GM18909 (cell line): ENCODE data around the gene KRTAP10-3.
"Not testable (repeated sequence)": the region's sequence is repeated elsewhere in the genome, so short reads cannot be mapped to it uniquely, and the experiment has no call there.

Experiments
- ATAC-seq: cut with Tn5 transposase; IDR thresholded peaks from one replicate; pipeline ENCODE4 v1.9.1; 2021; ENCODE audit warnings: mild to moderate bottlenecking; ENCODE audit not compliant: unreplicated experiment, poor library complexity

KRTAP10-3 gene, protein sequence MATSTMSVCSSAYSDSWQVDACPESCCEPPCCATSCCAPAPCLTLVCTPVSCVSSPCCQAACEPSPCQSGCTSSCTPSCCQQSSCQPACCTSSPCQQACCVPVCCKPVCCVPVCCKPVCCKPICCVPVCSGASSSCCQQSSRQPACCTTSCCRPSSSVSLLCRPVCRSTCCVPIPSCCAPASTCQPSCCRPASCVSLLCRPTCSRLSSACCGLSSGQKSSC

DNA sequence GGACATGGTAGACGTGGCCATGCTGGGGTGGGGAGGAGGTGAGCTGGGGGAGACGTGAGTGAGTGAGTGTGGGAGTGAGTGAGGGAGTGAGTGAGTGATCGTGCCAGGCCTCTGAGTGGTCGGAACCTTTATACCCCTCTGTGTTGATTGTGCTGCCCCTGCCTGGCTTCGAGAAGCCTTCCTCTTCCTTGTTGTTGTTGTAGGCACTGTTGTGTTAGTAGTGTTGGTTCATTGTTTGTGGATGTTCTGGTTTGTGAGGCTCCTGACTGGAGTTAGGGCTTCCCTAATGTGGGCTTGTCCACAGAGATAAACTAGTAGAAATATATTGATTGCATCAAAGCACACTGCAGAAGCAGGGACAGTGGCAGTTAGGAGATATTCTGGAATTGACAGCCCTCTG lies at the start of gene KRTAP10-3:
KRTAP10-3 (minus strand) TSS at position 101 of the 400 bp plus-strand sequence; CDS start at position 21, 80 bp downstream.
- ATAC-seq: no peak

DNA sequence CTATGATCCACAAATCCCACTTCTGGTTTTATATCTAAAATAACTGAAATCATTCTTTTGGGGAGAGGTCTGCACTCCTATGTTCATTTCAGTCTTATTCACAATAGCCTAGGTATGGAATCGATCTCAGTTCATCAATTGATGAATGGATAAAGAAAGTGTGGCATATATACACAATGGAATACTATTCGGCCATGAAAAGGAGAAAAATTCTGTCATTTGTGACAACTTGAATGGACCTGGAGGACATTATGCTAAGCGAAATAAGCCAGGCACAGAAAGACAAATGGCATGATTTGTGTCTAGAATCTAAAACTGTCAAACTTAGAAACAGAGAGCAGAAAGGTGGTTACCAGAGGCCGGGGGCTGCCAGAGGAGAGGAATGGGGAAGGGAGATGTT lies 47.9 kb upstream of the KRTAP10-3 start:
- ATAC-seq: no peak

DNA sequence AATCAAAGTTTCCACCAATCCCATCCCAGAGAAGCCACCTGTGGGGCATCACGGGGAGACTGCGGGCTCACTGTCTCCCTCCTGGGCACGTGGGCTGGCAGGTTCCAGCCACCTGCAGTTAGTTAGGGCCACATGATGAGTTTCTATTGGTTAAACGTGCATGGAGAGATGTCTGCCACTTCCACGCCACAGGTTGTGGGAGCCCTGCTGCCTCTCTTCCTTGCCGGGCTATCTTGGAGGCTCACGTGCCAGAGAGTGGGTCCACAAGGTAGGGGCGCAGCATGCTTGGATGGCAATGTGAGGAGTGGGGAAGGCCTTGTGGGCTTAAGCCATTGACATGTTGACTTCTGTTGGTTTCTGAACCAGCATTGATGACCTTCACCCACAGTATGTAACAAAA lies 45.3 kb upstream of the KRTAP10-3 start:
- no peak for ATAC-seq

DNA sequence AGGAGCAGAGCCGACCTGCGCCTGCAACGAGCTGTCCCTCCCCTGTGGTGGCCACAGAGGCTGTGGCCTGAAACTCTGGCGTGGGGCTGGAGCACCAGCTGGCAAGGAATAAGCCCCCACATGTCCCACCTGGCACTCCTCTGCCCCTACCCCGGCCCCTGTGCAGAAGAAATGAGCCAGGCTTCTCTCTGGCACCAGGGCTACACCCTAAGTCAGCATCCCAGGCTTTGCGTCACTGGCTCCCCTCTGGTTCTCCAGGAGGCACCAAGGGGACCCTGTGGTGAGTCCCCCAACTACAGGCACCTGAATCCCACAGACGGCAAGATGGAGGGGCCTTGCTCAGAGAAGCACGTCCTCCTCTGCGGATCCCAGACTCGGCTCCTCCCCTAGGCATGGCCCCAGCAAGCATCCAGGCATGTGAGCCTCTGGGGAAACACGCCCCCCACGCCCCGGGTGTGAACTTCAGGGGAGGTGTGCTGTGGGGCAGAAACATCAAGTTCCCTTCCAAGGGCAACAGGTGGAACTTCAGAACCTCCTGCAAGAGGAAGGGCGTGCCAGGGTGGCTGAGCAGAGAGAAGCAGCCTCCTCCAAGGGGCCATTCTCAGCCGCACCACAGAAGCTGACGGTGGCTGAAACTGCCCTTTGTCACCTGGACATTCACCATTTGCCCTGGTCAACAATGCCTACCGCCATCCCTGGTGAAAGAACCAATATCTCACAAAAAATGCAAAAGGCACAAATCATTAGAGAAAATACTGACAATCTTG lies 44.7 kb upstream of the KRTAP10-3 start:
- no peak for ATAC-seq

DNA sequence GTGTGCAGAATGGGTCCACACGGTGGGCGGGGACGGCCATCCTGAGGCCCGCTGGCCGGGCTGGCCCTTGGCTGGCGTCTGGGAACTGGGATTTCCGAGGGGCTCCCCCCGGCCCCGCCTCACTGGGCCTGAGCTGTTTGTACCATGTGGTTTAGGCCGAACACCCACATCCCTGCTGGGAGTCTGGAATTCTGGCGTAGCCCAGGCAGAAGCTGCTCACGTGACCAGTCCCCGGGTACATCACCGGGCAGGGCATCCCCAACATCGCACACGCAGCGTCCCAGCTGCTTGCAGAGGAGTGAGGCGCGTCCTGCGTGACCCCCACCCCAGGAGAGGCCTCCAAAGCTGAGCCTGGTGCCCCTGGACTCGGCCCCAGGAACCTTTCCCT lies 43.9 kb upstream of the KRTAP10-3 start:
- no peak for ATAC-seq

DNA sequence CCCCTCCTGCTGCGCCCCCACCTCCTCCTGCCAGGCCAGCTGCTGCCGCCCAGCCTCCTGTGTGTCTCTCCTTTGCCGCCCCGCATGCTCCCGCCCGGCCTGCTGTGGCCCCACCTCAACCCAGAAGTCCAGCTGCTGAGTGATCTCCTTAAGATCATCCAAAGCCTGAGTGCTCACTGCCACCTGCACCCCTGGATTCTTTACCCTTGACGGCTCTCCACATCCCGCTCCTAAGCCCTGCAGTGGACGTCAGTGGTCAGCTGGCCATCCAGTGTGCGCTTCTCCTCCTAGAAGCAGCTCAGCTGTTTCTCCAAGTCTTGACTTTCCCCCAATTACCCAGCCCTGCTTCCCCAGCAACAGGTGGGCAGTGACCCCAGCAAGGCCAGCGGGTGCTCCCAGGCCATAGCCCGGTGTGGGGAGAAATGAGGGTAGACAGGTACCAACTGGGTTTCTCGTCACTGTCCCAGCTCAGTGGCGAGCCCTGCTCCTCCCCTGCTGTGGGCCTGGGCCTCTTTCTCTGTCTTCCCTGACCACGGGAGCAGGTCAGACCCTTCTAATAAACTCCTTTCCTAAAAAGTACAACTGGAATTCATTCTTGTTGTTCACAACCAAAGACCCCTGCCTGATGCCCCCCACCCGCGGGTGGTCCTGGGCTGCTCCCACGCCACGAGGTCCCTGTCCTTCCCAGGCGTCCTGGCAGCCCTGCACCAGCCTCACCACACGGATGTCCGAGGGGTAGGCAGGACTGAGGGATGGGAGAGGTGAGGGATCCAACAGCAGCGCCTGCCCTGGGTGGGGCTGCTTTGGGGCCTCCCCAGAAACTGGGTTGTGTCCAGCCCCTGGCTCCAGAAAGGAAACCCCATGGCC lies 43.2 kb upstream of the KRTAP10-3 start:
- ATAC-seq: no peak

DNA sequence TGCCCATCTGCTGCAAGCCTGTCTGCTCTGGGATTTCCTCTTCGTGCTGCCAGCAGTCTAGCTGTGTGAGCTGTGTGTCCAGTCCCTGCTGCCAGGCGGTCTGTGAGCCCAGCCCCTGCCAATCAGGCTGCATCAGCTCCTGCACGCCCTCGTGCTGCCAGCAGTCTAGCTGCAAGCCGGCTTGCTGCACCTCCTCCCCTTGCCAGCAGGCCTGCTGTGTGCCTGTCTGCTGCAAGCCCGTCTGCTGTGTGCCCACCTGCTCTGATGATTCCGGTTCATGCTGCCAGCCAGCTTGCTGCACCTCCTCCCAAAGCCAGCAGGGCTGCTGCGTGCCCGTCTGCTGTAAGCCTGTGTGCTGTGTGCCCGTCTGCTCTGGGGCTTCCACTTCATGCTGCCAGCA lies 42.5 kb upstream of the KRTAP10-3 start:
- not testable (repeated sequence) for ATAC-seq

DNA sequence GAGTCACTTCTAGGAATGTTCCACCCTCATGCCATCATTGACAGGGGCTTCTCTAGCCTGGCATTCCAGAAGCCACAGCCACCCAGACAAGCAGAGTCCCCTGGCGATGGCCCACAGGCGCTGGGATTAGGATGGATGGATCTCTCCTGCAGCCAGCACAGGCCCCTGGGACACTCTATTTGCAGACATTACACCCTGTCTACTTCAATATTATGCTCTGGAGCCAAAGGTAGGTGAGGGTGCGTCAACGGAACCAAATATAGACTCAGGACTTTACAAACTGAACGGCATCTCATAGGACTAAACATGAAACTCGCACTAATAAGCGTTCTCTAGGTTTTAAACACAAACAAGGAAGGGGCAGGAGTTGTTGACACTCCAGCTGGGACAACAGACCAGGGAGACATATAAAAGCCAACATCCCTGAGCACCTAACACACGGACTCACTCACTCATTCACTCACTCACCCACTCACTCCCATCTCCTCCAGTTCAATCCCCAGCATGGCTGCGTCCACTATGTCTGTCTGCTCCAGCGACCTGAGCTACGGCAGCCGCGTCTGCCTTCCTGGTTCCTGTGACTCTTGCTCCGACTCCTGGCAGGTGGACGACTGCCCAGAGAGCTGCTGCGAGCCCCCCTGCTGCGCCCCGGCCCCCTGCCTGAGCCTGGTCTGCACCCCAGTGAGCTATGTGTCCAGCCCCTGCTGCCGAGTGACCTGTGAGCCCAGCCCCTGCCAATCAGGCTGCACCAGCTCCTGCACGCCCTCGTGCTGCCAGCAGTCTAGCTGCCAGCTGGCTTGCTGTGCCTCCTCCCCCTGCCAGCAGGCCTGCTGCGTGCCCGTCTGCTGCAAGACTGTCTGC lies 41.8 kb upstream of the KRTAP10-3 start, which contains the start of gene KRTAP10-7:
KRTAP10-7 (plus strand) TSS at position 480 of the 861 bp plus-strand sequence; CDS start at position 505, 25 bp downstream.
- ATAC-seq: not testable (repeated sequence)

DNA sequence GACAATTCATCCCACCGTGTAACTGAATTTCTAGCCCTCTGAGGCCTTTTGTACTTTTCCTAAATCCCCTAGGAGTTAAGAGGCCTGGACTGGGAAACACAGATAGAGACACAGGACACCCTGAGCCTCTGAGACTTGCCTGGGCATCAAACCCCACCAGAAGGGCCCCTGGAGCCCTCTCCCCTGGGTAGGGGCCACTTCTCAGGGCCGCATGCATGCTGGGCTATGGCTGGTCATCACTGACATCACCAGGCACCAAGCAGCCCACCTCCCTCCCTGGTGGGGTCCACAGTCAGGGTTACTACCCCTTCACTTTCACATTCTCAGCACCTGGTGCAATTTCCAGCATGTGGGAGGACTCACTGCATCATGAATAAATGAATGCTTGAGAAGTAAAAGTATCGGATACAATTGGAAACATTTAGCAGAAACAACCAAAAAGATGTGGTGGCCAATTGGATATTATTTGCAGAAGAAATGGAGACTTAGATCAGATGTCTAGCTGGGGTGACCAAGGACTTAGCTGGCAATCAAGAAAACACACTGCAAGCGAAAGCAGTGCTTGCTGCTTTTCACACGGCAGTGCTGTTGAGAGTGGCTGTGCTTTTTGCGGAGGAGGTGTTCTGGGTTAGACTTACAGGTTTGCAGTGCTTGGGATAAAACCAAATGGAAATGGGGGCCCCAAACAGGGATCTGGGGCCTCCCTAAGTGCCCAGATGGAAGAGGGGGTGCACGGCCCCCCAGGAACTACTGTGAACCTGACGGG lies 40.9 kb upstream of the KRTAP10-3 start:
- ATAC-seq: no peak

DNA sequence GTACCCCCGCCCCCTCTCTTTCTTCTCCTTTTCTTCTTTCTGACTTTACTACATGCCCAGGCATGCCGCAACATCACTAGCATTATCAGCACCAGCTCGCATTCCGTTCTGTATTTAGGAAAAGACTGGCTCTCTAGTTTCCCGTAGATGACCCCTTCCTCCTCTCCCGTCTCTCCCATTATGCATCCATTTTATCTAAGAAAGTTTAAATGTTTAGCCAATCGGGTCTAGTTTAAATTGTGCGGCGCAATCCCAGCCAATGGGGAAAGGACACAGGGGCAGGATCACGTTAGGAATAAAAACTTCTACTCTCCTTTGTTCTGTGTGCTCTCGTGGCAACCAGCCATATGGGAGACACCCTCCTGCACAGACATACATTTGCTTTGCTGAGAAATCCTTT lies 39.5 kb upstream of the KRTAP10-3 start:
- no peak for ATAC-seq

DNA sequence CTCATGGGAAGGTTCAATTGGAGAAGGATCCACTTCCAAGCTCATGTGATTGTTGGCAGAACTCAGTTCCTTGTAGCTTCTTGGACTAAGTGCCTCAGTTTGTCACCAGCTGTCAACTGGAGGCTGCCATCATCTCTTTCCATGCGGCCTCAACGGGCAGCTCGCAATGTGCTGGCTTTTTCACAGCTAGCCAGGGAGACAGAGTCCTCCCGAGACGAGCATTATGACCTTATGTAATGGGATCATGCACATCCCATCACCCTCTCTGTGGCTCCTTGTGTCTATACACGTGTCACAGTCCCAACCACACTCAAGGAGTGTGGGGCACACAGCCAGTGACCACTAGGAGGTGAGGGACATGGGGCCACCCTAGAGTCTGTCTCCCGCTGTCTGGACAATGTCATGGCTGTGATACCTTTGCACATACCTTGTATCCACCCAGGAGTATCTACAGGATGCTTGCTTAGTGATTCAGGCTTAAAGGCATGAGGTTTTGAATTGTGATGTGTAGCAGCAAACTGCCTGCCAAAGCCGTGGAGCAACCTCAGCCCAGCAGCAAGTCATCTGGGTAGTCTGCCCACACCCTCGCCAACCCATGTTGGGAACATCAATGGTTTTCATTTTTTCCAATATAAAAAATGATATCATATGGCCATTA lies 37.6 kb upstream of the KRTAP10-3 start:
- no peak for ATAC-seq

DNA sequence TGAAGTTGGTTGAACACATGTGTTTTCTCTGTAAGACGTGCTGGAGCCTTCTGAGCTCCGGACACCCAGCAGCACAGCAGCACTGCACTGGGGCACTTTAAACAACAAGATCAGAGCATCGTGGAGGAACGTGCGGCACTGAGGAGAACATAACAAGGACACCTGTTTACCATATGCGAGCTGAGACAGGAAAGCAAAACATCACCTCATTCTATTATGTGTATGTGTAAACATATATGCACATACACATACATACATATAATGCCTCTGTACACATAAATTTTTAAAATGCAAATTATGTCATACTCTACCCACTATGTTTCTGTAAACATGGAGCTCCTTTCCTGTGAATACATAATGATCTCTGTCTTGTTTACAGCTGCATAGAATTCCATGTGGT lies 36.9 kb upstream of the KRTAP10-3 start:
- no peak for ATAC-seq

DNA sequence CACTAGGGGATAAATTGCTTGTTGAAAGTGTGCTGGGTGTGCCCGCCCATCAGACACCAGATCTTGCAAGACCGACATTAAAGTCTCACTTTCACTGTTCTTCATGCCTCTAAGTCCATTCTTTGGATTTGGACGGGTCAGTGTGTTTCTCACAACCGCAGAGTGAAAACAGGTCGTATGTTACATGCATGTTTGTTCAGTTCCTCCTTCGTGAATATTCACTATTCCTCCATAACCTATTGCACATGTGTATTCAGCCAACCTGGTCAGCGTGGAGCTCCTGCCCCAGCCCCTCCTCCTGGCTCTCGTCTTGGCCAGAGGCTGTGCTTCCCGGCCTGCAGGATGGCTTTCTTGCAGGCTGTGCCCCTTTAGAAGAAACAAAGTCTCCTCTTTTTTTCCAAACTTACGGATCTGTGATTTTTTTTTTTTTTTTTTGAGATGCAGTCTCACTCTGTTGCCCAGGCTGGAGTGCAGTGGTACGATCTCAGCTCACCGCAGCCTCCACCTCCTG lies 35.9 kb upstream of the KRTAP10-3 start:
- ATAC-seq: no peak

DNA sequence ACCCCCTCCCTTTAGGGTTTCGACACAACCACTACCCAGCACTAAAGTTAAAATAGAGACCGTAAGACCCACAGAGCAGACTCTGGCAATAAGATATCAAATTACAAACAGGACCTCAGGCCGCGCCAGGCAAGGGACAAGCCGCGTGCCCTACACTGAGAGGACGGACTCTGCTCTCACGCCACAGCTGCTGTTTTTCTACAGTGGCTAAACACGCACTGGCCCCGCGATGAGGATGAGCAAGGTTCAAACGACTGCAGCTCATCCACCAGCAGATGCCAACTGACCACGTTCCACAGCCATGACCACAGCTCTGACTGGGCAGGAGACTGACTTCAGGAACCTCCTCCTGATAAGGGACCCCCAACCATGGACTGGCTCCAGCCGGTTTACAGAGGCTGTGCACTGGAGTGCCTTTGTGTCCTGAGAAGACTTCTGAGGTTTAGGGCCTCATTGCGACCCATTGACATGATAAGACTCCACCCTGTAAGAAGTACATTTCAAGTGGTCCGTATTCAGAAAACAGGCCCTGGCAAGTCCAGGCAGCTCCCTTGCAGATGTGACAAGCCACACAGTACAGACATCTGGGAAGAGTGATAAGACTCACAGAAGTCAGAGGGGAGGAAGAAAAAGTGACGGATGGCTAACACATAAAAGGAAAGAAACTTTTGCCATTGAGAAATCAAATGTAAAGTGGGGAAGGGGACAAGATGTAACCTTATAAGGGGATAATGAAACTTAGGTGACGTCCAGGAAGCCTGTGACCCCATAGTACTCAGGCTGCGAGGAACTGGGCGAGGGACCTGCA lies 35.2 kb upstream of the KRTAP10-3 start:
- no peak for ATAC-seq

DNA sequence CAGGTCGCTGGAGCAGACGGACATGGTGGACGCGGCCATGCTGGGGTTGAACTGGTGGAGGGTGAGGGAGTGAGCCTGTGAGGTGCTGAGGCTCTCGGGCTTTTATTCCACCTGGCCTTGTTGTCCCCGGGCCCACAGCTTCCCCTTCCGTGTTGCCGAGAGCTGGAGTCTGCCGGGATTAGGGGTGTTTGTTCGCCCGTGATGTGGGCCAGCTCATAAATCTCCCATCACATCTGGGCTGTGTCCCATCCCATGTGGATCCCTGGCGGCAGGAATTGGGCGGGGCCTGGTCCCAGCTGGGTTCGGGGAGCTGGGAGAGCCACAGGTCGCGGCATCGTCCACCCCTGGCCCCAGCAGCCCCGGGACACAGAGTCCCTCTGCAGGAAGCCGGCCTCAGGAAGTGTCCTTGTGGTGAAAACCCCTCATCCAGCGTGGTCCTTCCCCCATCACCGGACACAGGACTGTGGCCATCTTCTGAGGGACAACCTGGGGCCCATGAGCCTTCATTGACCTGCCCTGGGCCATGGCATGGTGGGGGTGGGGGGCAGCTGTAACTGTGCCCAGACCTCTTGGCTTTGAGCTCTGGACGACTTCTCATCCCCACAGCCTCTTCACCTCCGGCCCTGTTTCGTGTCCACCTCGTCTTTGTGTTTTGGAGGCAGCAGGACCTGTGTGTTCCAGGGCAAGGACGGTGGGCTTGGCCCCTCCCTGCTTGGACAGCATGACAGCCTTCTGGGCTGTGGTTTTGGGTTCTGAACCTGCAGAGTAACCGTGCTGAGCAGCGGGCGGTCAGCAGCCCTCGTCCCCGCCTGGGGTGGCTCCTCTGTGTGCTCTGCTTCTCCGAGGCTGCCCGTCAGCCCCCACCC lies 34.1 kb upstream of the KRTAP10-3 start, which contains the start of gene KRTAP10-6:
KRTAP10-6 (minus strand) TSS at position 60 of the 866 bp plus-strand sequence; CDS start at position 39, 21 bp downstream.
- no peak for ATAC-seq

DNA sequence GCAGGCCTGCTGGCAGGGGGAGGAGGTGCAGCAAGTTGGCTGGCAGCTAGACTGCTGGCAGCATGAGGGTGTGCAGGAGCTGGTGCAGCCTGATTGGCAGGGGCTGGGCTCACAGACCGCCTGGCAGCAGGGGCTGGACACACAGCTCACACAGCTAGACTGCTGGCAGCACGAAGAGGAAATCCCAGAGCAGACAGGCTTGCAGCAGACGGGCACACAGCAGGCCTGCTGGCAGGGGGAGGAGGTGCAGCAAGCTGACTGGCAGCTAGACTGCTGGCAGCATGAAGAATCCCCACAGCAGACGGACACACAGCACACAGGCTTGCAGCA lies 33.2 kb upstream of the KRTAP10-3 start:
- ATAC-seq: not testable (repeated sequence)
